SK-N-SH (cell line): ENCODE measurements around the gene ESD.

Experiments used
- POLR2AphosphoS5 ChIP-seq: IDR thresholded peaks from 2 replicates; pipeline ENCODE4 v1.6.1; 2012; ENCODE audit warnings: low read depth, low read length
- SMC3 ChIP-seq: IDR thresholded peaks from 2 replicates; pipeline ENCODE4 v1.6.1; 2012; ENCODE audit warnings: low read depth, low read length, improper control_type of control experiment
- TF ChIP-seq, protein P1 (sequence below): fragments of 200-600 bp; sonication (generic); IDR thresholded peaks from 2 replicates; pipeline ENCODE4 v1.6.1; 2017; ENCODE audit warnings: antibody characterized with exemption, mild to moderate bottlenecking, moderate library complexity

GRCh38 chr13:46782066-46782465, 14.9 kb downstream of the ESD start:
- TF ChIP-seq, protein P1, sequence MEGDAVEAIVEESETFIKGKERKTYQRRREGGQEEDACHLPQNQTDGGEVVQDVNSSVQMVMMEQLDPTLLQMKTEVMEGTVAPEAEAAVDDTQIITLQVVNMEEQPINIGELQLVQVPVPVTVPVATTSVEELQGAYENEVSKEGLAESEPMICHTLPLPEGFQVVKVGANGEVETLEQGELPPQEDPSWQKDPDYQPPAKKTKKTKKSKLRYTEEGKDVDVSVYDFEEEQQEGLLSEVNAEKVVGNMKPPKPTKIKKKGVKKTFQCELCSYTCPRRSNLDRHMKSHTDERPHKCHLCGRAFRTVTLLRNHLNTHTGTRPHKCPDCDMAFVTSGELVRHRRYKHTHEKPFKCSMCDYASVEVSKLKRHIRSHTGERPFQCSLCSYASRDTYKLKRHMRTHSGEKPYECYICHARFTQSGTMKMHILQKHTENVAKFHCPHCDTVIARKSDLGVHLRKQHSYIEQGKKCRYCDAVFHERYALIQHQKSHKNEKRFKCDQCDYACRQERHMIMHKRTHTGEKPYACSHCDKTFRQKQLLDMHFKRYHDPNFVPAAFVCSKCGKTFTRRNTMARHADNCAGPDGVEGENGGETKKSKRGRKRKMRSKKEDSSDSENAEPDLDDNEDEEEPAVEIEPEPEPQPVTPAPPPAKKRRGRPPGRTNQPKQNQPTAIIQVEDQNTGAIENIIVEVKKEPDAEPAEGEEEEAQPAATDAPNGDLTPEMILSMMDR: no peak
- TF ChIP-seq SMC3 (no peak), POLR2AphosphoS5 (no peak)
